COLO829 (cell line): ENCODE measurements around the gene EARS2.
"Not testable (repeated sequence)": the region's sequence is repeated elsewhere in the genome, so short reads cannot be mapped to it uniquely, and the experiment has no call there.

Experiments
- DNase-seq: peaks from one replicate; pipeline ENCODE4 v3.0.0; 2012; ENCODE audit warnings: low spot score

Gene EARS2

GRCh38 chr16:23567602-23568001, 10.5 kb upstream of the EARS2 start:
- no peak for DNase-seq

DNA sequence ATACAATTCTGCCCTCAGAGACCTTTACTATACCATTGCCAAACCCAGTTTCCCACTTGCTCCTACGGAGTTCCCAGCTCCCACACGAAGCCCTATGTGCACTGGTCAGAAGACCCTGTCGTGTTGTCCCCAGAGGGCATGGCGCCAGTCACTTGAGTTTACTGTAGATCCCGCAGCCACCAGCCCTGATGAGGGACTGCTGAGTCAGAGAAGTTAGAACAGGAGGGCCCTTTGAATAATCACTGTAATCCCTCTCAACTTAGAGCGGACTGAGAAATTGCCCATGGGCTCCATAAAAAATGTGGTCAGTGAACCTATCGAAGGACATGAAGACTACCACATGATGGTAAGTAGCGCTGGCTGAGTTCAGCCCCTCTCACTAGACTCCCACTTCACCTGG, 9.6 kb upstream of the EARS2 start:
- DNase-seq: peak; percentile 45

- no peak for DNase-seq
These were observed 7.6 kb upstream of the EARS2 start for GRCh38 chr16:23564575-23565363.

DNA sequence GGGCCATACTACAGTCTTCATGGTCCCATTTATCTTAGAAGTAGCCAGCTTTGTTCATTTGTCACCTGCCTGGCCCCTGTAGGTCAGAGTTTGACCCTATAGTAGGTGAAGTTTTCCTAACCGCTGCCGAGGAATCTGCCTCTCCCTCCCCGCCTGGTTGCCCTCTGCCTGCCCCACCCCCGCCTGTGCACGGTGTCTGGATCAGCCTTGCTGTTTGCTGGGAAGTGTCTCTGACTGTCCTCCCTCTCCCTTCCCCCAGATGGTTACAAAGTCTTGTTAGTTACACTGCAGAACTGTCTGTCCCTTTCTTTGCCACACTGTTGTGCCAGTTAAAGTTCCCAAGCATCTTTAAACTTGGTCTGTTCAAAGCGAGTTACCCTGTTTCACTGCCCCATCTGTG, 6.0 kb upstream of the EARS2 start:
- DNase-seq: no peak

GRCh38 chr16:23562505-23562904, 5.4 kb upstream of the EARS2 start:
- DNase-seq: no peak

DNA sequence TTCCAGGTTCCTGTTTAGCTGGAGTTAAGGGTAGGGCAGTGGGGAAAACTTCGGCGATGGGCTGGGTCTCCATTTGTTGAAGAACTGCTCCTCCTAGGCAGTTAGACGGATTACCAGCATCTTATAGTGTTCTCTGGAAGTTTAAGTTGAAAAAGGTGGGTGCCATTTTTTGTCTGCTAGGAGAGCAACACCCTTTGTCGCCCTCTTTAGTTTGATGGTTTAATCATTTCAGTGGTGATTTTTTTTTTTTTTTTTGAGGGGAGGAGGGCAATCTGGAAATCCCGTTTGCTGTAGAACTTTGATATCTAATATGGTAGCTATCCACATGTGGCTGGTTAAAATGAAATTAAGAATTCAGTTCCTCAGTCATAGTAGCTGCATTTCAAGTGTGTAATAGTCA, 4.4 kb upstream of the EARS2 start:
- DNase-seq: no peak

DNA sequence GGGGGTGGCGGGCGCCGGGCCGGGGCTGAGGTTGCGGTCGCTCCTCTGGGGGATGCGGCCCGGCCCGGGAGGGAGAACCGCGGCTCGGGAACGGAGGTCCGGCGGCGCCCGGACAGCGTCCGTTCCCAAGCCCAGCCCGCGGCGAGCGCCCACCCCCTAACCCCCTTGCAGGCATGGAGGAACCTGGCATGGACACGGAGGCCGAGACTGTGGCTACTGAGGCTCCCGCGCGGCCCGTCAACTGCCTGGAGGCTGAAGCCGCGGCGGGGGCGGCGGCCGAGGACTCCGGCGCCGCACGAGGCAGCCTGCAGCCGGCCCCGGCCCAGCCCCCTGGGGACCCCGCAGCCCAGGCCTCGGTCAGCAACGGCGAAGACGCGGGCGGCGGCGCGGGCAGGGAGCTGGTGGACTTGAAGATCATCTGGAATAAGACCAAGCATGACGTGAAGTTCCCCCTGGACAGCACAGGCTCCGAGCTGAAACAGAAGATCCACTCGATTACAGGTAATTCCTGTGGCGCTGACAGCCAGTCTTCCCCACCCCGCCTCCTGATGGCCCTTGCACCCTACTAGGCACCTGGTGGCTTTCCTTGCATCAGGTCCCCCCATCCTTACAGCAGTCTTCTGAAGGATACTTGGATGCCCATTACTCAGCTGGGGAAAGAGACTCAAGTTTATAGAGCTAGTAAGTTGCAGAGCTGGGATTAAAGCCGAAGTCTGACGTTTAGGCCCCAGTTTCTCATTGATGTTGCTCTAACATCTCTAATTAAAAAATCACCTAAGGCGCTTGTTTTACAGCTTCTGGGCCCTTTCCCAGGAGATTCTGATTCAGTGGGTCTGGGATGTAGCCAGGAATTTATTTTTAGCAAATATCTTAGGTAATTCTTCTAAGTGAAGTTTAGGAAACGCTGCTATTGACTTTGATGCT, 891 bp upstream of the EARS2 start:
- no peak for DNase-seq

DNA sequence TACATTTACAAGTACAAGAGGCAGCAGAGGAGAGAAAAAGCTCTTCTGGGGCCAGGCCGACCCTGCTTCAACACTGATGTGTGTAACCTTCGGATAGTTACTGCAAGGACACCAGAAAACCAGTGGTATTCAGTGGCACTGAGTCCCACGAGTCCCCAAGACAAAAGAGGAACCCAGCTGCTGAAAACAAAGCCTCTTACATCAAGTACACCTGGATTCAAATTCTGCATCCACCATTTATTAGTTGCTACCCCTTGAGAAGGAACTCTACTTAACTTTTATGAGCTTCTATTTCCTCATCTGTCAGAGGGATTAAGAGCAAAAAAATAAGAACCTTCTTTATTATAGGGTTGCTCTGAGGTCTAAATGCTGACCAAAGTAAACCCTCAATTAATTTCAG, 2.6 kb downstream of the EARS2 start:
- DNase-seq: no peak

GRCh38 chr16:23552161-23552560, 5.0 kb downstream of the EARS2 start:
- no peak for DNase-seq

DNA sequence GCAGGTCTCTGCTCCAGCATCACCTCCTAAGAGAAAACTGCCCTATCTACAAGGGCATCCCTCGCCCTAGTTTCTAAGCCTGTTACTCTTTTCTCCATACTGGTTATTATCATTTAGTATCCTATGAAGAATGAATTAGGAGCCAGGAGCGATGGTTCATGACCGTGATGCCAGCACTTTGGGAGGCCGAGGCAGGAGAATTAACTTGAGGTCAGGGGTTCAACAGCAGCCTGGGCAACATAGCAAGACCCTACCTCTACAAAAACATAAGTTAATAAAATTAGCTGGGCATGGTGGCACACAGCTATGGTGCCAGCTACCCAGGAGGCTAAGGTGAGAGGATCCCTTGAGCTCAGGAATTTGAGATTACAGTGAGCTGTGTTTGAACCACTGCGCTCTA, 7.2 kb downstream of the EARS2 start:
- DNase-seq: no peak

- DNase-seq: no peak
These were observed 12.7 kb downstream of the EARS2 start for GRCh38 chr16:23544436-23544835.

GRCh38 chr16:23540817-23541178, 16.4 kb downstream of the EARS2 start:
- DNase-seq: not testable (repeated sequence)

DNA sequence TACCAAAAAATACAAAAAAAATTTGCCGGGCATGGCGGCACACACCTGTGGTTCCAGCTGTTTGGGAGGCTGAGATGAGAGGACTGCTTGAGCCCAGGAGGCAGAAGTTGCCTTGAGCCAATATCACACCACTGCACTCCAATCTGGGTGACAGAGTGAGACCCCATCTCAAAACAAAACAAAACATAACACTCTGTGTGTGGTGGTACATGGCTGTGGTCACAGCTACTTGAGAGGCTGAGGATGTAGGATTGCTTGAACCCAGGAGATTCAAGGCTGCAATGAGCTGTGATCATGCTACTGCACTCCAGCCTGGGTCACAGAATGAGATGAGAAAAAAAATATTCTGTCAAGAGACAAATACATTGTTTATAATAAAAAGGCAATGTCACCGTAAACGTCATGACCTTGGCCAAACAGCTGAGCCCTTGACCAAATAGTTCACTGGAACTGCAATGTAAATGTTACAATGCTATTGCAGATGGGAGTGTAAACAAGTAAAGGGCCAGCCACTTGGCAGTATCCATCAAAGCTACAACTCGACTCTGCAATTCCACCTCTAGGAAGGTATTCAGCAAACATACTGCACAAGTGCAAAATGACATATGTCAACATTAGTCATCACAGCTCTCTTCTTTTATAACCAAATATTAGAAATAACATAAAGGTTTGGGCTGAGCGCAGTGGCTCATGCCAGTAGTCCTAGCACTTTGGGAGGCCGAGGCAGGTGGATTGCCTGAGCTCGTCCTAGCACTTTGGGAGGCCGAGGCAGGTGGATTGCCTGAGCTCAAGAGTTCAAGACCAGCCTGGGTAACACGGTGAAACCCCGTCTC, 16.9 kb downstream of the EARS2 start:
- no peak for DNase-seq

- DNase-seq: no peak
These were observed 18.3 kb downstream of the EARS2 start for GRCh38 chr16:23538919-23539278.

GRCh38 chr16:23537390-23537789, 19.8 kb downstream of the EARS2 start:
- no peak for DNase-seq

DNA sequence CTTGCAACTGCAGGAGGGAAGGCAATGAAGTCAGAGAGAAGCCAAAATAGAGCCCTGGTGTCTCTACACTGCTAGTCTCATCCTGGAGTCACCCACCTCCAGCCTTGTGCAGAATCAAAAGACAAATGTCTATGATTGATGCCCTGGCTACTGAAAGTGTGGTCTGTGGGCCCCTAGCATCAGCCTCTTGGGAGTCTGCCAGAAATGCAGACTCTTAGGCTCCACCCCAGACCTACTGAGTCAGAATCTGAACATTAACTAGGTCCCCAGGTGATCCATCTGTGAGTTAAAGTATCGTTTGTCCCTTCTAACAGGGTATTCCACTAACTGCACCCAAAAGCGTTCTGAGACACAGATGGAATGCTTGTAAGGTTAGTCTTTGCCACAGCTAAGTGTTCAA, 21.2 kb downstream of the EARS2 start:
- DNase-seq: no peak

- DNase-seq: no peak
These were observed 22.0 kb downstream of the EARS2 start for GRCh38 chr16:23534868-23535860.

GRCh38 chr16:23532448-23532847, 24.7 kb downstream of the EARS2 start:
- DNase-seq: no peak

DNA sequence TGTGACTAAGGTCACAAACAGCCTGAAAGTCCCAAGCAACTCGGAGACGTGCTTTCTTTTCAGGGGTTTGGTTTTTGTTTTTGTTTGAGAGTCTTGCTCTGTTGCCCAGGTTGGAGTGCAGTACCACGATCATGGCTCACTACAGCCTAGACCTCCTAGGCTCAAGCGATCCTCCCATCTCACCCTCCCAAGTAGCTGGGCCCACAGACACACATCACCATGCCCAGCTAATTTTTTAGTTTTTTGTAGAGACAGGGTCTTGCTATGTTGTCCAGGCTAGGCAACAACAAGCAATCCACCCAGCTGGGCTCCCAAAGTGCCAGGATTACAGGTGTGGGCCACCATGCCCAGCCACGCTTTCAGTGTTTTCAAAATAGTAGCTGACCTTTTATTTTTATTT, 27.1 kb downstream of the EARS2 start:
- DNase-seq: no peak

DNA sequence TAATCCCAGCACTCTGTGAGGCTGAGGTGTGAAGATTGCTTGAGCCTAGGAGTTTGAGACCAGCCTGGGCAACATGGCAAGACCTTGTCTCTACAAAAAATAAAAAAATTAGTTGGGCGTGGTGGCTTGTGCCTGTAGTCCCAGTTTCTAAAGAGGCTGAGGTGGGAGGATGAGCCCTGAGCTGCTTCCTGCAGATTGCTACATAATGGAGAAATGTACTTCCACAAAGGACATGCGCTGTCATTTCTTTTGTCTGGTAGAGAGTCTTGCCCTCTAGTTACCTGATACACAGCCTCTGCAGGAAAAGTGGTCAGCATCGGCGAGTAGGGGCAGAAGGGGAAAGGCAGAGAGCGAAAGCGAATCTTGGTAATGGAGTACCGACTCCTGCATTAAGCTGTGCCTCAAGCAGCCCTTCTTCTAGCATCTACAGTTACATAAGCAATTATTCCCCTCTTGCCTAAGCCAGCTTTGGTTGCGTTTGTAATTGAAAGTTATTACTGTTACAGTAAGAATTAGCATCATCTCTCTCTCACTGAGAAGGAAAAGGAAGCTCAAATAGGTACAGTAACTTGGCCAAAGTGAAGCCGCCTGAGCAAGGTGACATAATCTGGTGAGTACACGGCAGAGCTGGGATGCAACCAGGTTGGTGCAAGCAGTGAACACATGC, 28.4 kb downstream of the EARS2 start:
- no peak for DNase-seq
